MCF 10A (cell line): ENCODE measurements around the gene DLD. TPM values are rescaled to one million over a fixed set of nuclear protein-coding genes. Genes with fewer than 3 reads are reported as not detected.
A peak's percentile ranks its signal among the peaks of the same experiment; 100 is the strongest.
"Not testable (repeated sequence)": the region's sequence is repeated elsewhere in the genome, so short reads cannot be mapped to it uniquely, and the experiment has no call there.

Experiments used
- BruUV-seq: library from RNA; stranded (reverse); fragments of 400-500 nt; replicated peaks from 2 replicates; lab custom pipeline; 2021; lab: Mats Ljungman, UMichigan
- CTCF ChIA-PET: fragments of 300-600 bp; sonication (Branson Sonifier 250); formaldehyde crosslinking; extraction: SDS; loops from one replicate; lab custom pipeline; 2021; ENCODE audit warnings: antibody characterized with exemption, inconsistent platforms; lab: Yijun Ruan, JAX
- POLR2A ChIA-PET: fragments of 300-600, 350-650 bp; sonication (Branson Sonifier 250); formaldehyde crosslinking; extraction: SDS; loops from one replicate; lab custom pipeline; 2020; ENCODE audit warnings: antibody characterized with exemption, inconsistent platforms; lab: Yijun Ruan, JAX
- DNase-seq: peaks from one replicate; pipeline ENCODE4 v3.0.0-alpha.2; 2018; ENCODE audit not compliant: unreplicated experiment
- H3K27ac Mint-ChIP-seq: one replicate; pipeline ENCODE4 v1.8.0; 2022; ENCODE audit warnings: mild to moderate bottlenecking, low read depth, mixed read lengths; ENCODE audit not compliant: unreplicated experiment
- H3K27me3 Mint-ChIP-seq: one replicate; pipeline ENCODE4 v1.8.0; 2022; ENCODE audit warnings: mixed read lengths; ENCODE audit not compliant: insufficient read depth, unreplicated experiment
- H3K36me3 Mint-ChIP-seq: one replicate; pipeline ENCODE4 v1.8.0; 2022; ENCODE audit warnings: mild to moderate bottlenecking, moderate library complexity, mixed read lengths; ENCODE audit not compliant: insufficient read depth, unreplicated experiment
- H3K4me1 Mint-ChIP-seq: one replicate; pipeline ENCODE4 v1.8.0; 2022; ENCODE audit warnings: mixed read lengths; ENCODE audit not compliant: insufficient read depth, unreplicated experiment
- H3K4me3 Mint-ChIP-seq: one replicate; pipeline ENCODE4 v1.8.0; 2022; ENCODE audit warnings: mild to moderate bottlenecking, moderate library complexity, mixed read lengths; ENCODE audit not compliant: unreplicated experiment
- H3K9me3 Mint-ChIP-seq: one replicate; pipeline ENCODE4 v1.8.0; 2022; ENCODE audit warnings: mixed read lengths; ENCODE audit not compliant: unreplicated experiment
- CTCF ChIP-seq: fragments of 200-600 bp; IDR thresholded peaks from one replicate; pipeline ENCODE4 v1.8.0; 2022; ENCODE audit warnings: antibody characterized with exemption, mild to moderate bottlenecking; ENCODE audit not compliant: unreplicated experiment
- intact Hi-C: fragments of 100-400 bp; cut with micrococcal nuclease; formaldehyde crosslinking; loops from 2 replicates; pipeline ENCODE4 v1.14.1; 2022
- total RNA-seq: library from RNA; stranded (reverse); gene quantifications from 2 replicates; pipeline ENCODE4 v1.2.3, GENCODE V29; 2022

DLD gene
- total RNA-seq, 1 experiment from 2014 or later, result 83.0 TPM

- intact Hi-C loops, result no loop called here
- ChIA-PET POLR2A (interaction anchor here (0.8 to 1.6 kb wide), 13 partner anchors 8 to 355 kb away, joined by 3 to 7 read pairs (median 3); partner anchors contain the start of genes COG5 and DUS4L), CTCF (interaction anchor here (1.4 kb wide), 1 partner anchor 98 kb away, joined by 6 read pairs; no protein-coding TSS in a partner anchor)
- H3K36me3 Mint-ChIP-seq, result peaks cover 25% of the 10 kb centered on the region
- peak overlapping the region; percentile 2 for H3K27ac Mint-ChIP-seq
- no peaks in the 10 kb centered on the region for H3K9me3 Mint-ChIP-seq
- BruUV-seq, result no TSS peak
- peaks cover 18% of the 10 kb centered on the region for H3K4me1 Mint-ChIP-seq
- no peaks in the 10 kb centered on the region for H3K27me3 Mint-ChIP-seq
- no peak overlapping the region for H3K4me3 Mint-ChIP-seq
- TF ChIP-seq CTCF, result no peak
- no peak for DNase-seq
Observed at GRCh38 chr7:107918948-107919347, 28.0 kb downstream of the DLD start.

GRCh38 chr7:107920048-107920772 is 29.2 kb downstream of the DLD start:
- ChIA-PET CTCF (no interaction called here), POLR2A (interaction anchor here (0.6 to 1.4 kb wide), 10 partner anchors 9 to 93 kb away, joined by 3 to 6 read pairs (median 3); no protein-coding TSS in a partner anchor)
- Mint-ChIP-seq H3K27me3 (no peaks in the 10 kb centered on the region), H3K4me3 (no peak overlapping the region), H3K4me1 (peaks cover 21% of the 10 kb centered on the region), H3K9me3 (no peaks in the 10 kb centered on the region), H3K36me3 (peaks cover 17% of the 10 kb centered on the region), H3K27ac (peak overlapping the region; percentile 46)
- no peak for TF ChIP-seq CTCF
- intact Hi-C loops, result no loop called here
- DNase-seq, result peak; percentile 21
- no TSS peak for BruUV-seq

GRCh38 chr7:107921826-107922225 is 30.8 kb downstream of the DLD start:
- H3K27me3 Mint-ChIP-seq, BruUV-seq, intact Hi-C loops, H3K9me3 Mint-ChIP-seq, H3K4me3 Mint-ChIP-seq, H3K36me3 Mint-ChIP-seq, H3K27ac Mint-ChIP-seq, DNase-seq: not testable (repeated sequence)
- ChIA-PET POLR2A (interaction anchor here (0.7 to 1.5 kb wide), 4 partner anchors 10 to 80 kb away, joined by 3 to 4 read pairs (median 3); no protein-coding TSS in a partner anchor), CTCF (interaction anchor here (0.6 to 2.8 kb wide), 4 partner anchors 32 to 166 kb away, joined by 3 to 9 read pairs (median 4); no protein-coding TSS in a partner anchor)
- H3K4me1 Mint-ChIP-seq, result peaks cover 29% of the 10 kb centered on the region

GRCh38 chr7:107922886-107923285 is 31.9 kb downstream of the DLD start:
- peaks cover 22% of the 10 kb centered on the region for H3K4me1 Mint-ChIP-seq
- H3K36me3 Mint-ChIP-seq, result no peaks in the 10 kb centered on the region
- intact Hi-C loops, result no loop called here
- no peak for TF ChIP-seq CTCF
- CTCF ChIA-PET, result interaction anchor here (2.8 kb wide), 1 partner anchor 94 kb away, joined by 9 read pairs; no protein-coding TSS in a partner anchor
- DNase-seq, result no peak
- H3K9me3 Mint-ChIP-seq, result no peaks in the 10 kb centered on the region
- no TSS peak for BruUV-seq
- no peak overlapping the region for H3K4me3 Mint-ChIP-seq
- H3K27ac Mint-ChIP-seq, result peak overlapping the region; percentile 73
- POLR2A ChIA-PET, result interaction anchor here (0.6 to 2.0 kb wide), 11 partner anchors 10 to 143 kb away, joined by 3 to 8 read pairs (median 4); no protein-coding TSS in a partner anchor
- H3K27me3 Mint-ChIP-seq, result no peaks in the 10 kb centered on the region
